ENCODE data around the gene XPA.

The XPA gene

DNA sequence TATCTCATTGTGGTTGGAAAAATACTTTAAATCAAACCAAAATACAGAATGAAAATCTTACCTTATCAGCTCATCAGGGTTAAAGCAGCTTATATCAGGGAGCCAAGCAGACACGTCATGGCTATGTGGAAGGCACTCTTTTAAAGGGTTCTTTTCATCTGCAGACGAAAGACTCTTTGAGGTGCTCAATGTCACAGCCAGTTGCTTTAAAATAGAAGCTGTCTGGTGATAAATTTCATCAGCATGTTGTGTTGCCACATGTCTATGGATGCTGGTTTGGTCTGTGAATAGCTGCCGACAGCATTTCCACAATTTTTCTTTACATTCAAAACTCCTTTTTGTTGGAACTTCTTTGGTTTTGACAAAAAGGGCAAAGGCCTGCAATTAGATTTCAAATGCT lies 71.5 kb downstream of the XPA start:
- Histone ChIP-seq H3K4me2 (ENCODE audit: low read depth, low read length, poor library complexity, severe bottlenecking) (no peak overlapping the region), H3F3A (ENCODE audit: low read depth) (no peaks in the 10 kb centered on the region), H3K27me3 (ENCODE audit: insufficient read depth, low read length, poor library complexity, severe bottlenecking) (no peaks in the 10 kb centered on the region), H3K9me3 (ENCODE audit: insufficient read depth, low read depth, low read length) (no peaks in the 10 kb centered on the region), H3K4me1 (ENCODE audit: insufficient read depth, low read length, poor library complexity, severe bottlenecking) (peaks cover 17% of the 10 kb centered on the region), H4K20me1 (ENCODE audit: insufficient read depth, low read length, poor library complexity, severe bottlenecking) (peaks cover 4% of the 10 kb centered on the region), H3K4me3 (ENCODE audit: low read length, poor library complexity, severe bottlenecking) (no peak overlapping the region), H3K9ac (ENCODE audit: low read depth, low read length, poor library complexity, severe bottlenecking) (no peak overlapping the region), H3K36me3 (ENCODE audit: insufficient read depth, low read length) (peaks cover 18% of the 10 kb centered on the region; the same call in 1 of the 2 replicates), H3K9me2 (replicated peaks; ENCODE audit: low read depth, low read length) (no peaks in the 10 kb centered on the region), H2AFZ (ENCODE audit: low read length) (no peak overlapping the region), H3K79me2 (ENCODE audit: insufficient read depth, low read length) (peaks cover 31% of the 10 kb centered on the region; the same call in 1 of the 2 replicates)
- TF ChIP-seq EZH2phosphoT487 (IDR thresholded peaks at IDR 0.05; ENCODE audit: borderline replicate concordance): no peak
- TF ChIP-seq, protein P1, sequence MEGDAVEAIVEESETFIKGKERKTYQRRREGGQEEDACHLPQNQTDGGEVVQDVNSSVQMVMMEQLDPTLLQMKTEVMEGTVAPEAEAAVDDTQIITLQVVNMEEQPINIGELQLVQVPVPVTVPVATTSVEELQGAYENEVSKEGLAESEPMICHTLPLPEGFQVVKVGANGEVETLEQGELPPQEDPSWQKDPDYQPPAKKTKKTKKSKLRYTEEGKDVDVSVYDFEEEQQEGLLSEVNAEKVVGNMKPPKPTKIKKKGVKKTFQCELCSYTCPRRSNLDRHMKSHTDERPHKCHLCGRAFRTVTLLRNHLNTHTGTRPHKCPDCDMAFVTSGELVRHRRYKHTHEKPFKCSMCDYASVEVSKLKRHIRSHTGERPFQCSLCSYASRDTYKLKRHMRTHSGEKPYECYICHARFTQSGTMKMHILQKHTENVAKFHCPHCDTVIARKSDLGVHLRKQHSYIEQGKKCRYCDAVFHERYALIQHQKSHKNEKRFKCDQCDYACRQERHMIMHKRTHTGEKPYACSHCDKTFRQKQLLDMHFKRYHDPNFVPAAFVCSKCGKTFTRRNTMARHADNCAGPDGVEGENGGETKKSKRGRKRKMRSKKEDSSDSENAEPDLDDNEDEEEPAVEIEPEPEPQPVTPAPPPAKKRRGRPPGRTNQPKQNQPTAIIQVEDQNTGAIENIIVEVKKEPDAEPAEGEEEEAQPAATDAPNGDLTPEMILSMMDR (conservative IDR thresholded peaks at IDR 0.05; ENCODE audit: low read length): no peak

Measured in Loucy (cell line).